ENCODE results near the gene NDUFV1.

DNA sequence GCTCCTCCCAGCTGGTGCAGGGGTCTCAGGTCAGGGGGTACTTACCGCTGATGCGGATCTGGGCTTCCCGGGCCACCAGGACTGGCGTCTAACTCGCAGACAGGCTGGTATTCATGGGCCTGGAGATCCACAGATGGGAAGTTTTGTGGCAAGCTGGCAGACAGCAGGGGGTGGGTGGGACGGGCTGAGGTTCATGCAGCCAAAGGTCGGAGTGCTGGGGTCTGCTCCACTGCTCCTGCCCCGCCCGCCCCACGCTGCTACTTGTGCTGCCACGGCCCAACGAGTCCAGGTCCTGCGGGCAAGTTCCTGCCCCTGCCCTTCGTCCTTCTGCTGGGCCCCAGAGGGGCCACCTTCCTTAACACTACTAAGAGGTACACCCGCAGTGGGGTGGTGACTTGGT is 40.7 kb downstream of the NDUFV1 start:
- TF ChIP-seq, protein P1, sequence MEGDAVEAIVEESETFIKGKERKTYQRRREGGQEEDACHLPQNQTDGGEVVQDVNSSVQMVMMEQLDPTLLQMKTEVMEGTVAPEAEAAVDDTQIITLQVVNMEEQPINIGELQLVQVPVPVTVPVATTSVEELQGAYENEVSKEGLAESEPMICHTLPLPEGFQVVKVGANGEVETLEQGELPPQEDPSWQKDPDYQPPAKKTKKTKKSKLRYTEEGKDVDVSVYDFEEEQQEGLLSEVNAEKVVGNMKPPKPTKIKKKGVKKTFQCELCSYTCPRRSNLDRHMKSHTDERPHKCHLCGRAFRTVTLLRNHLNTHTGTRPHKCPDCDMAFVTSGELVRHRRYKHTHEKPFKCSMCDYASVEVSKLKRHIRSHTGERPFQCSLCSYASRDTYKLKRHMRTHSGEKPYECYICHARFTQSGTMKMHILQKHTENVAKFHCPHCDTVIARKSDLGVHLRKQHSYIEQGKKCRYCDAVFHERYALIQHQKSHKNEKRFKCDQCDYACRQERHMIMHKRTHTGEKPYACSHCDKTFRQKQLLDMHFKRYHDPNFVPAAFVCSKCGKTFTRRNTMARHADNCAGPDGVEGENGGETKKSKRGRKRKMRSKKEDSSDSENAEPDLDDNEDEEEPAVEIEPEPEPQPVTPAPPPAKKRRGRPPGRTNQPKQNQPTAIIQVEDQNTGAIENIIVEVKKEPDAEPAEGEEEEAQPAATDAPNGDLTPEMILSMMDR (IDR thresholded peaks at IDR 0.05; ENCODE audit: low read length), result no peak
- TF ChIP-seq EZH2phosphoT487 (IDR thresholded peaks at IDR 0.05; ENCODE audit: low read length) (no peak), EZH2 (optimal IDR thresholded peaks at IDR 0.05; ENCODE audit: low read depth, low read length) (no peak)

All from MM.1S (cell line).